Liver (tissue), 9 donors: ENCODE measurements around the gene ACYP1. TPM values are rescaled to one million over a fixed set of nuclear protein-coding genes. Genes with fewer than 3 reads are reported as not detected.

Experiments
- DNase-seq: peaks from one replicate; pipeline ENCODE4 v3.0.0-alpha.2; 2017; ENCODE audit warnings: low spot score
- H3K27ac ChIP-seq, 2 donors: one replicate each; pipeline ENCODE4 v1.7.0; 2013; ENCODE audit warnings: inconsistent platforms in 2 of 2, low read length in 2 of 2, control low read depth in 1 of 2, low read depth in 1 of 2, mild to moderate bottlenecking in 1 of 2
- H3K27me3 ChIP-seq, 4 donors: one replicate each; pipeline versions ENCODE4 v1.6.1 to v1.7.0; 2013; ENCODE audit warnings: low read length in 3 of 4, inconsistent platforms in 1 of 4, mild to moderate bottlenecking in 1 of 4, moderate library complexity in 1 of 4; ENCODE audit not compliant: control insufficient read depth in 4 of 4, insufficient read depth in 4 of 4
- H3K36me3 ChIP-seq, 4 donors: one replicate each; pipeline versions ENCODE4 v1.6.1 to v1.7.0; 2013; ENCODE audit warnings: low read length in 3 of 4, mild to moderate bottlenecking in 3 of 4, low read depth in 1 of 4, moderate library complexity in 1 of 4; ENCODE audit not compliant: control insufficient read depth in 4 of 4, insufficient read depth in 3 of 4
- H3K4me1 ChIP-seq, 4 donors: one replicate each; pipeline versions ENCODE4 v1.6.1 to v1.7.0; 2013; ENCODE audit warnings: low read length in 3 of 4, mild to moderate bottlenecking in 3 of 4, moderate library complexity in 1 of 4; ENCODE audit not compliant: control insufficient read depth in 4 of 4, insufficient read depth in 4 of 4
- H3K4me3 ChIP-seq, 3 donors: one replicate each; pipeline versions ENCODE4 v1.6.1 to v1.7.0; 2013; ENCODE audit warnings: low read length in 3 of 3, control low read depth in 1 of 3, low read depth in 1 of 3, mild to moderate bottlenecking in 1 of 3
- H3K9ac ChIP-seq, 2 donors: one replicate each; pipeline ENCODE4 v1.7.0; 2013; ENCODE audit warnings: low read length in 2 of 2, mild to moderate bottlenecking in 2 of 2, moderate library complexity in 2 of 2, control low read depth in 1 of 2, low read depth in 1 of 2
- H3K9me3 ChIP-seq, 4 donors: one replicate each; pipeline versions ENCODE4 v1.6.1 to v1.7.0; 2013; ENCODE audit warnings: low read length in 3 of 4; ENCODE audit not compliant: control insufficient read depth in 4 of 4
- ATF3 ChIP-seq: IDR thresholded peaks from 2 replicates; pipeline ENCODE4 v1.6.1; 2016; ENCODE audit warnings: antibody characterized with exemption
- CTCF ChIP-seq: fragments of 150-350 bp; IDR thresholded peaks from 2 replicates; pipeline ENCODE4 v1.5.1; 2017; ENCODE audit warnings: improper control_type of control experiment, low read depth, low read length; ENCODE audit not compliant: missing input control
- EGR1 ChIP-seq, 2 donors: IDR thresholded peaks; 2 replicates each; pipeline ENCODE4 v1.6.1; 2016 to 2018; ENCODE audit warnings: antibody characterized with exemption in 2 of 2, low read depth in 2 of 2
- JUND ChIP-seq, 2 donors: IDR thresholded peaks; 2 replicates each; pipeline ENCODE4 v1.6.1; 2016; ENCODE audit warnings: antibody characterized with exemption in 2 of 2
- MAX ChIP-seq: IDR thresholded peaks from 2 replicates; pipeline ENCODE4 v1.6.1; 2016; ENCODE audit warnings: antibody characterized with exemption
- NR2F2 ChIP-seq: IDR thresholded peaks from 2 replicates; pipeline ENCODE4 v1.6.1; 2016; ENCODE audit warnings: antibody characterized with exemption
- RAD21 ChIP-seq, 2 donors: IDR thresholded peaks; 2 replicates each; pipeline ENCODE4 v1.6.1; 2016; ENCODE audit warnings: antibody characterized with exemption in 2 of 2, mild to moderate bottlenecking in 2 of 2
- RXRA ChIP-seq, 2 donors: IDR thresholded peaks; 2 replicates each; pipeline ENCODE4 v1.6.1; 2017 to 2018; ENCODE audit warnings: antibody characterized with exemption in 2 of 2, mild to moderate bottlenecking in 1 of 2
- SP1 ChIP-seq: IDR thresholded peaks from 2 replicates; pipeline ENCODE4 v1.6.1; 2018; ENCODE audit warnings: antibody characterized with exemption, mild to moderate bottlenecking
- TAF1 ChIP-seq: conservative IDR thresholded peaks from 2 replicates; pipeline ENCODE4 v1.6.1; 2016; ENCODE audit warnings: antibody characterized with exemption, mild to moderate bottlenecking
- ZBTB33 ChIP-seq: IDR thresholded peaks from 2 replicates; pipeline ENCODE4 v1.6.1; 2016; ENCODE audit warnings: antibody characterized with exemption
- WGBS: extraction: QIAGEN DNeasy Blood & Tissue Kit; methylation state at CpG from one replicate; pipeline ENCODE4 v1.1.7; 2013; 5-methylcytosine and 5-hydroxymethylcytosine counted together
- polyA plus RNA-seq, 2 donors: library from polyadenylated mRNA; stranded (reverse) in 1 of 2; unstranded in 1 of 2; fragments of 200-250 nt in 1 of 2; fragments of >200 nt in 1 of 2; fragmentation: Nextera tagmentation in 1 of 2; extraction: Ambion mirVana in 1 of 2; gene quantifications; one replicate each; pipeline versions ENCODE4 v1.2.1 to v1.2.3, GENCODE V29; 2013 to 2015
- total RNA-seq, 2 donors: library from RNA; depleted of rRNA; stranded (reverse); fragments of >200 nt; gene quantifications; one replicate each; pipeline ENCODE4 v1.2.3, GENCODE V29; 2014
- donor health status: healthy.
- donor health status: healthy.
- donor health status: healthy.
- donor health status: healthy.
- donor health status: healthy.

ACYP1 gene
- total and polyA plus RNA-seq, 4 donors = 2.1 to 7.5 (median 4.0) TPM

GRCh38 chr14:75030147-75030546, 33.7 kb downstream of the ACYP1 start:
- DNase-seq = no peak
- H3K36me3 ChIP-seq = peaks cover 6 to 43% (median 28%) of the 10 kb centered on the region in 4 donors
- H3K27me3 ChIP-seq = no peaks in the 10 kb centered on the region
- TF ChIP-seq RXRA (IDR thresholded peaks at IDR 0.05) (no peak), EGR1 (IDR thresholded peaks at IDR 0.05; ENCODE audit: low read depth in 2 of 2) (no peak)
- H3K4me1 ChIP-seq = no peaks in the 10 kb centered on the region
- 0% methylated on average over 1 of the region's 1 CpG for WGBS
- H3K9me3 ChIP-seq = no peaks in the 10 kb centered on the region
- H3K9ac ChIP-seq = no peak overlapping the region
- no peak overlapping the region for H3K27ac ChIP-seq
- no peak overlapping the region for H3K4me3 ChIP-seq

- H3K9me3 ChIP-seq = no peaks in the 10 kb centered on the region
- no peak overlapping the region for H3K4me3 ChIP-seq
- no peaks in the 10 kb centered on the region for H3K27me3 ChIP-seq
- WGBS = 94% methylated on average over 2 of the region's 2 CpGs
- H3K9ac ChIP-seq = no peak overlapping the region
- no peaks in the 10 kb centered on the region for H3K4me1 ChIP-seq
- peaks cover 3 to 36% (median 24%) of the 10 kb centered on the region in 4 donors for H3K36me3 ChIP-seq
- TF ChIP-seq RXRA (IDR thresholded peaks at IDR 0.05) = no peak
- TF ChIP-seq ZBTB33 = no peak
- TF ChIP-seq CTCF = no peak
- TF ChIP-seq SP1 = no peak
- no peak for TF ChIP-seq TAF1
- no peak for TF ChIP-seq JUND (IDR thresholded peaks at IDR 0.05)
- TF ChIP-seq NR2F2 = no peak
- TF ChIP-seq EGR1 (IDR thresholded peaks at IDR 0.05; ENCODE audit: low read depth in 2 of 2) = no peak
- TF ChIP-seq MAX = no peak
- no peak overlapping the region for H3K27ac ChIP-seq
- no peak for DNase-seq
Observed at GRCh38 chr14:75025876-75026275, 37.9 kb downstream of the ACYP1 start.

- no peak overlapping the region for H3K27ac ChIP-seq
- no peak for DNase-seq
- H3K9me3 ChIP-seq = no peaks in the 10 kb centered on the region
- TF ChIP-seq ATF3 (no peak), JUND (IDR thresholded peaks at IDR 0.05) (no peak), RAD21 (IDR thresholded peaks at IDR 0.05) (no peak), CTCF (no peak), NR2F2 (no peak), TAF1 (no peak)
- H3K4me1 ChIP-seq = no peaks in the 10 kb centered on the region
- no peak overlapping the region for H3K4me3 ChIP-seq
- 72% methylated on average over 4 of the region's 4 CpGs for WGBS
- no peaks in the 10 kb centered on the region for H3K27me3 ChIP-seq
- H3K36me3 ChIP-seq = peaks cover 3 to 30% (median 19%) of the 10 kb centered on the region in 4 donors
- H3K9ac ChIP-seq = no peak overlapping the region
Observed at GRCh38 chr14:75025082-75025481, 38.7 kb downstream of the ACYP1 start.
